Neural cell (in vitro differentiated cells): ENCODE results near the gene RGL4.

Source experiments
- EZH2 ChIP-seq: fragments of 200-600, 300-800 bp; shearing (Covaris generic), sonication (generic); IDR thresholded peaks from 2 replicates; pipeline ENCODE4 v1.6.1; 2014; ENCODE audit warnings: antibody characterized with exemption, low read length, borderline replicate concordance, mild to moderate bottlenecking; ENCODE audit not compliant: insufficient read depth, poor library complexity, severe bottlenecking
- TAF1 ChIP-seq: IDR thresholded peaks from 2 replicates; pipeline ENCODE4 v1.6.1; 2012; ENCODE audit warnings: low read depth
- TF ChIP-seq, protein P1 (sequence below): fragments of 450-650 bp; IDR thresholded peaks from 2 replicates; pipeline ENCODE4 v1.5.1; 2014; ENCODE audit warnings: antibody characterized with exemption, mild to moderate bottlenecking, moderate library complexity; ENCODE audit not compliant: poor library complexity, severe bottlenecking
- TF ChIP-seq, protein P2 (sequence below): IDR thresholded peaks from 2 replicates; pipeline ENCODE4 v1.6.1; 2012; ENCODE audit warnings: borderline replicate concordance

DNA sequence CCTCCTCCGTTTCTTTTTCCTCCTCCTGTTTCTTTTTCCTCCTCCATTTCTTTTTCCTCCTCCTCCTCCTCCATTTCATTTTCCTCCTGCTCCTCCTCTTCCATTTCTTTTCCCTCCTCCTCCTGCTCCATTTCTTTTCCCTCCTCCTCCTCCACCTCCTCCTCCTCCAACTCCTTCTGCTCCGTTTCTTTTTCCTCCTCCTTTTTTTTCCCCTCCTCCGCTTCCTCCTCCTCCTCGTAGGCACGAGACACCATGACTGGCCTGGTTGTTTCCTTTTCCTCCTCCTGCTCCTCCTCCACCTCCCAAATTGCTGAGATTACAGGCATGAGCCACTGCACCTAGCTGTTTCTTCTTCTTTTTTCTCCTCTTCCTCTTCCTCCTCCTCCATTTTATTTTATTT, 33.1 kb upstream of the RGL4 start:
- TF ChIP-seq, protein P1, sequence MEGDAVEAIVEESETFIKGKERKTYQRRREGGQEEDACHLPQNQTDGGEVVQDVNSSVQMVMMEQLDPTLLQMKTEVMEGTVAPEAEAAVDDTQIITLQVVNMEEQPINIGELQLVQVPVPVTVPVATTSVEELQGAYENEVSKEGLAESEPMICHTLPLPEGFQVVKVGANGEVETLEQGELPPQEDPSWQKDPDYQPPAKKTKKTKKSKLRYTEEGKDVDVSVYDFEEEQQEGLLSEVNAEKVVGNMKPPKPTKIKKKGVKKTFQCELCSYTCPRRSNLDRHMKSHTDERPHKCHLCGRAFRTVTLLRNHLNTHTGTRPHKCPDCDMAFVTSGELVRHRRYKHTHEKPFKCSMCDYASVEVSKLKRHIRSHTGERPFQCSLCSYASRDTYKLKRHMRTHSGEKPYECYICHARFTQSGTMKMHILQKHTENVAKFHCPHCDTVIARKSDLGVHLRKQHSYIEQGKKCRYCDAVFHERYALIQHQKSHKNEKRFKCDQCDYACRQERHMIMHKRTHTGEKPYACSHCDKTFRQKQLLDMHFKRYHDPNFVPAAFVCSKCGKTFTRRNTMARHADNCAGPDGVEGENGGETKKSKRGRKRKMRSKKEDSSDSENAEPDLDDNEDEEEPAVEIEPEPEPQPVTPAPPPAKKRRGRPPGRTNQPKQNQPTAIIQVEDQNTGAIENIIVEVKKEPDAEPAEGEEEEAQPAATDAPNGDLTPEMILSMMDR = no peak
- no peak for TF ChIP-seq TAF1
- TF ChIP-seq EZH2 = no peak
- TF ChIP-seq, protein P2, sequence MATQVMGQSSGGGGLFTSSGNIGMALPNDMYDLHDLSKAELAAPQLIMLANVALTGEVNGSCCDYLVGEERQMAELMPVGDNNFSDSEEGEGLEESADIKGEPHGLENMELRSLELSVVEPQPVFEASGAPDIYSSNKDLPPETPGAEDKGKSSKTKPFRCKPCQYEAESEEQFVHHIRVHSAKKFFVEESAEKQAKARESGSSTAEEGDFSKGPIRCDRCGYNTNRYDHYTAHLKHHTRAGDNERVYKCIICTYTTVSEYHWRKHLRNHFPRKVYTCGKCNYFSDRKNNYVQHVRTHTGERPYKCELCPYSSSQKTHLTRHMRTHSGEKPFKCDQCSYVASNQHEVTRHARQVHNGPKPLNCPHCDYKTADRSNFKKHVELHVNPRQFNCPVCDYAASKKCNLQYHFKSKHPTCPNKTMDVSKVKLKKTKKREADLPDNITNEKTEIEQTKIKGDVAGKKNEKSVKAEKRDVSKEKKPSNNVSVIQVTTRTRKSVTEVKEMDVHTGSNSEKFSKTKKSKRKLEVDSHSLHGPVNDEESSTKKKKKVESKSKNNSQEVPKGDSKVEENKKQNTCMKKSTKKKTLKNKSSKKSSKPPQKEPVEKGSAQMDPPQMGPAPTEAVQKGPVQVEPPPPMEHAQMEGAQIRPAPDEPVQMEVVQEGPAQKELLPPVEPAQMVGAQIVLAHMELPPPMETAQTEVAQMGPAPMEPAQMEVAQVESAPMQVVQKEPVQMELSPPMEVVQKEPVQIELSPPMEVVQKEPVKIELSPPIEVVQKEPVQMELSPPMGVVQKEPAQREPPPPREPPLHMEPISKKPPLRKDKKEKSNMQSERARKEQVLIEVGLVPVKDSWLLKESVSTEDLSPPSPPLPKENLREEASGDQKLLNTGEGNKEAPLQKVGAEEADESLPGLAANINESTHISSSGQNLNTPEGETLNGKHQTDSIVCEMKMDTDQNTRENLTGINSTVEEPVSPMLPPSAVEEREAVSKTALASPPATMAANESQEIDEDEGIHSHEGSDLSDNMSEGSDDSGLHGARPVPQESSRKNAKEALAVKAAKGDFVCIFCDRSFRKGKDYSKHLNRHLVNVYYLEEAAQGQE = no peak
